Kidney tubule cell (primary cell): ENCODE results near the gene ZFP91.
A peak's percentile ranks its signal among the peaks of the same experiment; 100 is the strongest.

Experiments used
- DNase-seq: peaks from one replicate; pipeline ENCODE4 v3.0.0-alpha.2; 2018; ENCODE audit warnings: low spot score

Gene ZFP91

DNA sequence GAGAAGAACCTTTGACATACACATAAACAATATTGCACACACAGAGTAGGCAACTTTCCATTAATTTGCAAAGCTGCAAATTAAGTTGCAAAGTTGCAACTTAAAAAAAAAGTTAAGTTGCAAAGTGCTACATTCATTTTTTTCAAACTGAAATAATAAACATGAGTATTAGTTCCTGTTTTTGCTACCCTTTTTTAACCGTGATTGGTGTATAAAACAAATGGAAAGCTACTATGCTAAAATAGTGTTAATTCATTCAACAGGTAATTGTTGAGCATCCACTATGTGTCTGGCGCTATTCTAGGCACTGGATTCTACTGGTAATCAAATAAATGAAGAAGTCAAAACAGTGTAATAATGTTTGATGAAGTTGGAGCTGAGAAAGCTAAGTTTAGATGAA is 8.1 kb downstream of the ZFP91 start:
- no peak for DNase-seq

DNA sequence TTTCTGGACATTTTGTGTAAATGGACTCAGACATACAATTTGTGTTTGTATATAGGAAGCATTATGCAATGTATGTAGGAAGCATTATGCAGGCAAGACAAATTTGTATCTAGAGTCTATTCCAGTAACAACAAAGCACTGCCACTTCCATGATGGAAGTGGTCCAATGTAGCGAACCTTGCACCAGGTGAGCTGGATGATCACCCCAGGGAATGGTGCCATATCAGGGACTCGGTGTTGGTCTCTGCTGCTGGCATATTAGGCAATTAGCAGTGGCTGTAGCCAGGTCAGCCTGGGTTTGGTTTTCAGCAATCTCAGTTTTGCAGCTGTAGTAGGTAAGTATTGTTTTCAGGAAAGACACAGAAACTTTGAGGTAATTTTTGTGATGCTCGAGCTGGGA is 12.8 kb downstream of the ZFP91 start:
- no peak for DNase-seq

DNA sequence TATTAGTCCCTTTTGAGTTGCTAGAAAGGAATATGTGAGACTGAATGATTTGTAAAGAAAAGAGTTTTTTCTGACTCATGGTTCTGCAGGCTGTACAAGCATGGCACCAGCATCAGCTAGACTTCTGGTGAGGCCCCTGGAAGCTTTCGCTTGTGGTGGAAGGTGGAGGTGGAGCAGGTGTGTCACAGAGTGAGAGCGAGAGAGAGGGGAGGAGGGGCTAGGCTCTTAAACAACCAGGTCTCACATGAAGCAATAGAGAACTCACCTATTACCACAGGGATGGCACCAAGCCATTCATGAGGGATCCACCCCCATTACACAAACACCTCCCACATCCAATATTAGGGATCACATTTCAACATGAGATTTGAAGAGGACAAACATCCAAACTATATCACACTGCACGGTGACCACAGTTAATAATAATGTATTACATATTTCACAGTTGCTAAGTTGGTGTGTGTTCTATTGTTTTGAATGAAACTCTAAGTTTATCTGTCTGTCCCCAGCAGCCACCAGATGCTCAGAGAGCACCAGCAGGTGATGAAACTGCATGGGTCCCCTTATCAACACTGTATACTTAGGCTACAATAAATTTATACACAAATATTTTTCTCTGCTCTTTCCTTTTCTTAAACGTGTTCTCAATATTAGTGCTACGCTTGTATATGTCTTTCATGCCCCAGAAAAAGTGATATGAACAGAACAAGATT is 14.1 kb downstream of the ZFP91 start:
- DNase-seq = no peak

DNA sequence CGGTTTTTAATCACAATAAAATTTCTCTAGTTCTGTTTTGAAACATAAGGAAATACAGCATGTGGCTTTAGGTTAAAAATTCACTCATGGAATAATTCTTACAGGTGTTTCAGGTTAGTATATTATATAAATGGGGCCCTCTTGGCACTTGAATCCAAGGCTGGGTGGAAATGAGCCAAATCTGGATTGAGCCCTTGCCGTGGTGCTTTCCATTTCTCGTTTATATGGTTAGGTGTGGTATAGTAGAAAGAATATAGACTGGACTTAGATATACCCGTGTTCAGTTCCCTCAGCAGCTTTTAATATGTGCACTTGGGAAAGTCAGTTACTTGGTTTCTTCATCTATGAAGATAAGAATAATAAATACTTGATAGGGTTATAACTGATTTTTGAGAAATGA is 16.0 kb downstream of the ZFP91 start:
- no peak for DNase-seq

DNA sequence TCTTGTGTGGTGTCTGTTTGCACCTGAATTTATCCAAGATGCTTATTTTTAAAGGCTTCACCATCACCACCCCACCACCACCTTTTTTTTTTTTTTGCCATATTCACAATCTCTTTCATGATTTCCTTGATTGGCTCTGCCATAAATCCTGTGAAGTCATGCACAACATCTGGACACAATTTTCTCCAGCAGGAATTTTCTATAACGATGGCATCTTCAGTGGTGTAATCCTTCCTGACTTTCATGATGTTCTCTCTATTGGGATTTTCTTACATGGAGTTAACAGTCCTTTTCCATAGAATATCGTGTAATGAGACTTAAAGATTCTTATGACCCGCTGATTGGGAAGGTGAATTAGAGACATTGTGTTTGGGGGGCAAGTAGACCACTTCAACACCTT is 17.8 kb downstream of the ZFP91 start:
- no peak for DNase-seq

DNA sequence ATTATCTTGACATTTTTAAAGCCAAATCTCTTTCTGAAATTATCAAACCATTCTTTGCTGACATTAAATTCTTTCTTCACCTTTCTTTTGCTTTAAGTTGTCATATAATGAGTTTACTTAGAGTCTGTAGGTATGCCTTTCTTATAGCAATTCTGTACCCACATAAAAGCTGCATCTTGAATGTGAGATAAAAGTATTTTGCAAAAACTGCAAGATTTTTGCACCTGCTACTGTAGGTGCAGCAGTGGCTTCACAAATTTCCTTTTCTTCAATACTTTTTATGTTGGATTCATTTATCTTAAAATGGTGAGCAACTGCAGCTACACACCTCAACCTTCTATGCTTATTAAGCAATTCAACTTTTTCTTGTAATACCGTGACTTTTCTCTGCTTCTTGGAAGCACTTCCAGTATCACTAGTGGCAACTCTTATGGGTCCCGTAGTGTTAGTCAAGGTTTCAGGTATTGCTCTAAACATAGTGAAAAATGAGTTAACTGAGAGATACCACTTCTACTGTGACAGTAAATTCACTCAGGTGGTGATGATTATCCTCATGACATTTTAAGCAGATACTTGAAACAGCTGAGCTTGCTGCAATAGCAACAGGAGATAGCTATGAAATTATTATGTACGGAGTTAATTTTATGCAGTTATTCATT is 18.8 kb downstream of the ZFP91 start:
- DNase-seq = no peak

GRCh38 chr11:58600510-58600909 is 21.6 kb downstream of the ZFP91 start:
- DNase-seq = no peak

DNA sequence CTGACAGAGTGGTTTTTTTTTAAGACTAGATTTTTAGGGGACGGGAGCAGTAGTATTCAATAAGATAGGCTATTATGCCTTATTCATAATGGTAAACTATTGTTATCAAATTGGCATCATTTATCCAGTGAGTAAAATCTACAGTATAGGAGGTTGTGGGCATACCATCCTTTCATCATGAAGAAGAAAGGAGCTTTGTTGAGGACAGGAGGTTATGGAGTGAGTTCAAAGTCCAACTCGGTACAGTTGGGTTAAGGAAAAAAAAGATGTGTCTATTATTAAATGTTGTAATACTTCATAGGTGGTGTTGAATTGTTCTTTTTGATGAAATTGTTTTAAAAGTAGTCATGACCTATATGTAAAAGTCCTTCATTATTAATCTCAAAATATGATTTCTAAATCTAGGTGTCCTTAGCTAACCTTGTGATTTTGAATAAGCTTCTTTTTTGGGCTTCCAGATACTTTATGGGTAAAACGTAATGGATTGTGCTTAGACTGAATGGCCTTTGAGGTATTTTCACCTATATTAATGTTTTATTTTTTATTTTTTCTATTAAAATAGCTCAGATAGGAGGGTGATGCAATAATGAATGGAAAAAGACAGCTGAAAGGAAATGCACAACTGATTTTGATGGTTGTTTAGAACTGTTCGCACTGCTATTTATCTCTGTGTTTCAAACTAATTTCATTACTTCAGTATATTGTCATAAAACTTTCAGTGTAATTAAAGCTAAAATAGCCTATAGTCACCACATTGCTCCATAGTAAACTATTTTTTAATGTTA is 28.3 kb downstream of the ZFP91 start:
- DNase-seq = no peak

- no peak for DNase-seq
Observed at GRCh38 chr11:58608331-58608730, 29.5 kb downstream of the ZFP91 start.

DNA sequence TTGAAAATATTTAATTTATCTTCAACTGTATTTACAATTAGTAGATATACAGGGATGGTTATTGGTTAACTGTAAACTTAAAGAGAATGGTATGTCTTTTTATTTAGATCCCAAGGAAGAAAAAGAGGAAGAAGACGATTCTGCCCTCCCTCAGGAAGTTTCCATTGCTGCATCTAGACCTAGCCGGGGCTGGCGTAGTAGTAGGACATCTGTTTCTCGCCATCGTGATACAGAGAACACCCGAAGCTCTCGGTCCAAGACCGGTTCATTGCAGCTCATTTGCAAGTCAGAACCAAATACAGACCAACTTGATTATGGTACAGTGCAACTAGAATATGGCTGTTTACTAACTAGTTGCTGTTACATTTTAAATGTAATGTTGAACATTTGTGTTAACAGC is 30.9 kb downstream of the ZFP91 start:
- DNase-seq = no peak

DNA sequence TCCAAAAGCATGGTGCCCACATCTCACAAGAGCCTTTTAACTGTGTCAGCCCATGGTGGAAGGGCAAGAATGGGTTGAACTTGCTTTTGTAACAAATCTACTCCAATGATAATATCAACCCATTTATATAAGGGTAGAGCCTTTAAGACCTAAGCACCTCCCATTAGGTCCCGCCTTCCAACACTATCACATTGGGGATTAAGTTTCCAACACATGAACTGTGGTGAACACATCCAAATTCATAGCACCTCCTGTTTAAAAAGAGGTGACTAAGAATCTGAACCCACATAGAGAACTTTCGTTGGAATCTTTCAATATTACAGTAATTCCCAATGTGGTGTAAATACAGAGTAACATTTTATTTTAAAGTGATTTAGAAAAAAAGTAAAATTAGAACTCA is 34.4 kb downstream of the ZFP91 start:
- DNase-seq = no peak

- no peak for DNase-seq
Observed at GRCh38 chr11:58615559-58615958, 36.7 kb downstream of the ZFP91 start.

GRCh38 chr11:58616594-58616993 is 37.7 kb downstream of the ZFP91 start:
- DNase-seq = peak; percentile 27

- no peak for DNase-seq
Observed at GRCh38 chr11:58617976-58618557, 39.2 kb downstream of the ZFP91 start.

- no peak for DNase-seq
Observed at GRCh38 chr11:58621586-58622262, 42.9 kb downstream of the ZFP91 start.

DNA sequence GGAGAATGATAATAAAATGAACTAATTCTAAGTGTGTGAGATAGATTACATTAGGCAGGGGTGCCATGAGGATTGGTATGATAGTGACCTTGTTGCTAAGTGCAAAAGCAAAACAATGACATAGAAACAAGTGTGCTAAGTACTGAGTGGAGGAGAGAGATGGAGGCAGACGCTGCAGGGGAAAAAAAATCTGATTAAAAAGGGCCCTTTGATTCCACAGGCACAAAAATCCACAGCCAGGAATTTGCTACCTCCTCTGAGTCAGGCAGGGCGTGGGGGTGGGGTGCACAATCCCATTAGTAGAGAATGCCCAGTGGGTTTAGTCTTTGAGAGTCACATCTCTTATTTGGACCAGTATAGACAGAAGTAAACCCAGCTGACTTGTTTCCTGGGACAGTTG is 43.5 kb downstream of the ZFP91 start, which contains the start of gene CNTF:
Gene CNTF, plus strand, starts transcription at position 322 of the 400 bp plus-strand sequence. CDS start 88 bp downstream, outside the sequence.
- DNase-seq = peak; percentile 29

DNA sequence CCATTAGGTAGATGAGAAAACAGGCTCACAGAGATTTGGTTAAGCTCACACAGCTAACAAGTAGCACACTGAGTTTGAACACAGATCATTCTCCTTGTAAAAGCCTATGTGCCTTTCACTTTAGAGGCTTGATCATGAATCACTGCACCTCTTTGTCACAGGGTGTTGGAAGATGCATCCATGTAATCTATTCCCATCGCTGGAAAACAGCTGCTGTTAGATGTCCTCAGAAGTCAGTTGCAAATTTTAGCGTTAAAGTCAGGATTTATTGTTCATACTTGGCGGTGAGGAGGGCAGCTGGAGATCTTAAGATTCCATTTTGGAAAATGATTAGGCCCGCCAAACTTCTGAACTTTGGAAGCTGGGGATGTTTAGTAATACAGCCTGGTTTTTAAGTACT is 46.2 kb downstream of the ZFP91 start:
- peak; percentile 17 for DNase-seq

- DNase-seq = peak; percentile 91
Observed at GRCh38 chr11:58625826-58626460, 47.1 kb downstream of the ZFP91 start.

DNA sequence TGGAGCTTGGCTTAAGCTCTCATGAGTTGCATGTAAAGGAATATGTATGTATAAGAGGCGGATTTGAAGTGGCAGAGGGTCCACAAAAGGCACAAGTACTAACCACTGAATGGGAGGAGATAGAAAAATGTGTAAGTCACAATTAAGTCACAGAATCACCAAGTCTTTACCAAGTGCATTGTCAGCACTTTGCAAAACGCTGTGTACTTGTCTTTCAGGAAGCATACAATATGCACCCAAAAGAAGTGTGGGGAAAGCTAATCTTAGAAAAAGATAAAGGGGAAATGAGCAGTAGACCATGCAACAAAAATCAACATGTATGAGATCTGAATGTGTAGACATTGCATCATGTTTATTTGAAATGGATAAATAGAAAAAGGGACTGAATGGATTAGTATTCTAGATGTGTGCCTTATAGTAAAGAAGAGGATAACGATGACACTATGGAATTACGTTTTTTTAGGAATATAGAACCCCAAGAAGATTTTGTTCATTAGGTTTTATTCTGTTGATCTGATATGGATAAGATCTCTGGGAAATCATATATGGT is 48.1 kb downstream of the ZFP91 start:
- DNase-seq = no peak

- DNase-seq = peak; percentile 83
Observed at GRCh38 chr11:58628446-58628845, 49.6 kb downstream of the ZFP91 start.

DNA sequence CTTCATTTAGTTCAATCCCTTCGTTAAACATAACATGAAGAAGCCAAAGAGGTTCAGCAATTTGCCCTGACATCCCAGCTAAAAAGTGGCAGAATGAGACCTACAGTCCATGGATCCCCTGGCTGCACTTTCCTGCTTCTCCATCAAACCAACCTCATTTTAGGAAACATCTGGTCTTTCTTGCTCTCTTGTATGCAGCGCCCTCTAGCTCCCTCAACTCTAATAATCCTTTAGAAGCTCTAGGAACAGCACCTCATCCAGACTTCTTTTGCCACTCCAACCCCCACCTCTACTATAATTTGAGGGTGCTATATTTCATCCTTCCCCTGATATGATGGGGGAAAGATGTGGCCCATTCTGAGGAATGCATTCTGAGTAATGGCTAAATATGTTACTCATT is 51.0 kb downstream of the ZFP91 start:
- peak; percentile 44 for DNase-seq
